HEK293 (cell line): ENCODE measurements around the gene COP1.

Source experiments
- CTCF ChIA-PET: fragments of 350-600 bp; formaldehyde crosslinking; extraction: SDS; loops from one replicate; lab custom pipeline; 2021; ENCODE audit warnings: antibody characterized with exemption; lab: Yijun Ruan, JAX
- POLR2A ChIA-PET: fragments of 300-600 bp; formaldehyde crosslinking; extraction: SDS; loops from one replicate; lab custom pipeline; 2020; ENCODE audit warnings: antibody characterized with exemption, inconsistent platforms; lab: Yijun Ruan, JAX
- H3K27ac ChIP-seq: fragments of 200-500 bp; sonication (Bioruptor generic); 2 replicates; pipeline ENCODE4 v1.5.1; 2014; ENCODE audit warnings: low read depth, low read length, control low read depth, inconsistent platforms; ENCODE audit errors: extremely low read depth
- H3K36me3 ChIP-seq, 2 experiments: fragments of 200-500 bp in 1 of 2; sonication (Bioruptor generic) in 1 of 2; 1 replicate in 1 of 2; 2 replicates in 1 of 2; pipeline ENCODE4 v1.5.1; 2014 to 2017; ENCODE audit warnings: inconsistent platforms in 2 of 2, low read length in 2 of 2; ENCODE audit not compliant: control insufficient read depth in 2 of 2, insufficient read depth in 1 of 2
- H3K4me1 ChIP-seq: fragments of 200-500 bp; sonication (Bioruptor generic); 2 replicates; pipeline ENCODE4 v1.5.1; 2014; ENCODE audit warnings: mild to moderate bottlenecking, low read length, inconsistent platforms; ENCODE audit not compliant: control insufficient read depth, insufficient read depth
- H3K4me3 ChIP-seq: 2 replicates; pipeline ENCODE4 v1.5.1; 2011; ENCODE audit warnings: low read depth, mild to moderate bottlenecking, control low read depth, low read length, moderate library complexity
- H3K9me3 ChIP-seq: fragments of 200-500 bp; sonication (Bioruptor generic); 2 replicates; pipeline ENCODE4 v1.5.1; 2014; ENCODE audit warnings: low read depth, low read length, inconsistent platforms; ENCODE audit not compliant: control insufficient read depth, insufficient read depth
- ELK4 ChIP-seq: IDR thresholded peaks from 2 replicates; pipeline ENCODE4 v1.6.1; 2011; ENCODE audit warnings: mild to moderate bottlenecking, low read depth, low read length, borderline replicate concordance
- GLI2 ChIP-seq: fragments of 450-650 bp; formaldehyde crosslinking; IDR thresholded peaks from 2 replicates; pipeline ENCODE4; 2017; ENCODE audit warnings: missing biosample characterization, missing genetic modification characterization, low read depth, borderline replicate concordance
- HOXA7 ChIP-seq: sonication (generic); formaldehyde crosslinking; IDR thresholded peaks from 2 replicates; pipeline ENCODE4 v1.8.1; 2022; ENCODE audit warnings: missing genetic modification reagents, borderline replicate concordance
- MEIS1 ChIP-seq: sonication (generic); formaldehyde crosslinking; IDR thresholded peaks from 2 replicates; pipeline ENCODE4 v1.8.1; 2022; ENCODE audit warnings: missing genetic modification reagents, mild to moderate bottlenecking, borderline replicate concordance
- PRDM4 ChIP-seq: fragments of 450-650 bp; formaldehyde crosslinking; IDR thresholded peaks from 2 replicates; pipeline ENCODE4 v1.5.1; 2017; ENCODE audit warnings: missing biosample characterization, missing genetic modification characterization
- ZBTB21 ChIP-seq: fragments of 450-650 bp; formaldehyde crosslinking; IDR thresholded peaks from 2 replicates; pipeline ENCODE4 v1.5.1; 2017; ENCODE audit warnings: missing biosample characterization, missing genetic modification characterization
- ZNF112 ChIP-seq: fragments of 450-650 bp; formaldehyde crosslinking; IDR thresholded peaks from 2 replicates; pipeline ENCODE4 v1.5.0; 2017; ENCODE audit warnings: missing biosample characterization, missing genetic modification characterization
- ZNF114 ChIP-seq: fragments of 450-650 bp; formaldehyde crosslinking; IDR thresholded peaks from 2 replicates; pipeline ENCODE4 v1.5.0; 2017; ENCODE audit warnings: missing biosample characterization, missing genetic modification characterization
- ZNF221 ChIP-seq: fragments of 450-650 bp; formaldehyde crosslinking; IDR thresholded peaks from 2 replicates; pipeline ENCODE4 v1.5.1; 2017; ENCODE audit warnings: missing biosample characterization, missing genetic modification characterization, borderline replicate concordance
- ZNF366 ChIP-seq: fragments of 450-650 bp; formaldehyde crosslinking; conservative IDR thresholded peaks from 2 replicates; pipeline ENCODE4 v1.5.1; 2016; ENCODE audit warnings: missing biosample characterization, missing genetic modification characterization
- ZNF664 ChIP-seq: fragments of 450-650 bp; formaldehyde crosslinking; IDR thresholded peaks from 2 replicates; pipeline ENCODE4 v1.5.1; 2016; ENCODE audit warnings: missing biosample characterization, missing genetic modification characterization
- ZNF701 ChIP-seq: fragments of 450-650 bp; formaldehyde crosslinking; IDR thresholded peaks from 2 replicates; pipeline ENCODE4 v1.5.1; 2016; ENCODE audit warnings: missing biosample characterization, missing genetic modification characterization
- ZNF792 ChIP-seq: fragments of 450-650 bp; formaldehyde crosslinking; IDR thresholded peaks from 2 replicates; pipeline ENCODE4 v1.5.1; 2016; ENCODE audit warnings: missing biosample characterization, missing genetic modification characterization
- ZSCAN16 ChIP-seq: fragments of 450-650 bp; formaldehyde crosslinking; IDR thresholded peaks from 2 replicates; pipeline ENCODE4 v1.5.1; 2016; ENCODE audit warnings: missing biosample characterization, missing genetic modification characterization
- TF ChIP-seq, protein P1 (sequence below): fragments of 450-650 bp; formaldehyde crosslinking; conservative IDR thresholded peaks from 2 replicates; pipeline ENCODE4 v1.5.1; 2016; ENCODE audit warnings: low read depth, missing biosample characterization, missing genetic modification characterization
- TF ChIP-seq, protein P2 (sequence below): fragments of 450-650 bp; formaldehyde crosslinking; IDR thresholded peaks from 2 replicates; pipeline ENCODE4 v1.5.1; 2016; ENCODE audit warnings: missing biosample characterization, missing genetic modification characterization

Gene COP1

GRCh38 chr1:176046926-176047325 is 160.2 kb downstream of the COP1 start:
- Histone ChIP-seq H3K4me1 (0 out of 2 replicates have a peak, but pooled peaks cover 5% of the 10 kb centered on the region), H3K4me3 (no peak overlapping the region), H3K36me3 (no peaks in the 10 kb centered on the region; a peak in 1 of 3 replicates), H3K27ac (no peak overlapping the region), H3K9me3 (no peaks in the 10 kb centered on the region)
- ChIA-PET POLR2A (no interaction called here), CTCF (interaction anchor here (0.7 to 0.8 kb wide), 2 partner anchors 70 to 595 kb away, joined by 3 to 4 read pairs; no protein-coding TSS in a partner anchor)
- TF ChIP-seq HOXA7 (CRISPR knock-in tag), result no peak
- TF ChIP-seq ZNF664, result peak; percentile 38; the same call in 1 of the 2 replicates
- TF ChIP-seq ZNF792 (tag by site-specific recombination), result no peak

DNA sequence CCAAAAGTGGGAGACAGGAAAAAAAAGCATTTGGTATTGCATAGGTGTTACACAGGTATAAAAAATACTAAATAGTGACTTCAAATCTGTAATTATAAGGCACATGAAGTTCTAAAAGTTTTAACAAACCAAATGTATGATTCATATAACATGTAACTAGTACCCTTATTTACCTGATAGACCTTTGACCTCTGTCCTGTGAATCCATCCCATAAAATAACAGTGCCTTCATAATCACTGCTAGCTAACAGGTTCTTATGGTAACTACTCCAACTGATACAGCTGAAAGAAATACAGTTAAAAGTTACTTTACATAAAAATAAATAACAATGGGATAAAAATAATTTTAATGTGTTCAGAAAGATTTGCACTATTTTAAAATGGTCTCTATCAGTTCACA is 163.5 kb downstream of the COP1 start:
- H3K36me3 ChIP-seq, result peaks cover 0 to 4% of the 10 kb centered on the region in 2 experiments; a peak in 2 of 3 replicates

More for the DNA sequence above, 163.5 kb downstream of the COP1 start:
- TF ChIP-seq MEIS1 (CRISPR knock-in tag) (no peak), ZSCAN16 (tag by site-specific recombination) (no peak), PRDM4 (tag by site-specific recombination) (no peak), ZNF701 (tag by site-specific recombination) (no peak), ZNF114 (tag by site-specific recombination) (no peak), ZBTB21 (tag by site-specific recombination) (no peak), GLI2 (tag by site-specific recombination) (no peak), ZNF366 (tag by site-specific recombination) (no peak), ELK4 (no peak), ZNF112 (tag by site-specific recombination) (no peak), ZNF221 (tag by site-specific recombination) (no peak)
- TF ChIP-seq, protein P1, sequence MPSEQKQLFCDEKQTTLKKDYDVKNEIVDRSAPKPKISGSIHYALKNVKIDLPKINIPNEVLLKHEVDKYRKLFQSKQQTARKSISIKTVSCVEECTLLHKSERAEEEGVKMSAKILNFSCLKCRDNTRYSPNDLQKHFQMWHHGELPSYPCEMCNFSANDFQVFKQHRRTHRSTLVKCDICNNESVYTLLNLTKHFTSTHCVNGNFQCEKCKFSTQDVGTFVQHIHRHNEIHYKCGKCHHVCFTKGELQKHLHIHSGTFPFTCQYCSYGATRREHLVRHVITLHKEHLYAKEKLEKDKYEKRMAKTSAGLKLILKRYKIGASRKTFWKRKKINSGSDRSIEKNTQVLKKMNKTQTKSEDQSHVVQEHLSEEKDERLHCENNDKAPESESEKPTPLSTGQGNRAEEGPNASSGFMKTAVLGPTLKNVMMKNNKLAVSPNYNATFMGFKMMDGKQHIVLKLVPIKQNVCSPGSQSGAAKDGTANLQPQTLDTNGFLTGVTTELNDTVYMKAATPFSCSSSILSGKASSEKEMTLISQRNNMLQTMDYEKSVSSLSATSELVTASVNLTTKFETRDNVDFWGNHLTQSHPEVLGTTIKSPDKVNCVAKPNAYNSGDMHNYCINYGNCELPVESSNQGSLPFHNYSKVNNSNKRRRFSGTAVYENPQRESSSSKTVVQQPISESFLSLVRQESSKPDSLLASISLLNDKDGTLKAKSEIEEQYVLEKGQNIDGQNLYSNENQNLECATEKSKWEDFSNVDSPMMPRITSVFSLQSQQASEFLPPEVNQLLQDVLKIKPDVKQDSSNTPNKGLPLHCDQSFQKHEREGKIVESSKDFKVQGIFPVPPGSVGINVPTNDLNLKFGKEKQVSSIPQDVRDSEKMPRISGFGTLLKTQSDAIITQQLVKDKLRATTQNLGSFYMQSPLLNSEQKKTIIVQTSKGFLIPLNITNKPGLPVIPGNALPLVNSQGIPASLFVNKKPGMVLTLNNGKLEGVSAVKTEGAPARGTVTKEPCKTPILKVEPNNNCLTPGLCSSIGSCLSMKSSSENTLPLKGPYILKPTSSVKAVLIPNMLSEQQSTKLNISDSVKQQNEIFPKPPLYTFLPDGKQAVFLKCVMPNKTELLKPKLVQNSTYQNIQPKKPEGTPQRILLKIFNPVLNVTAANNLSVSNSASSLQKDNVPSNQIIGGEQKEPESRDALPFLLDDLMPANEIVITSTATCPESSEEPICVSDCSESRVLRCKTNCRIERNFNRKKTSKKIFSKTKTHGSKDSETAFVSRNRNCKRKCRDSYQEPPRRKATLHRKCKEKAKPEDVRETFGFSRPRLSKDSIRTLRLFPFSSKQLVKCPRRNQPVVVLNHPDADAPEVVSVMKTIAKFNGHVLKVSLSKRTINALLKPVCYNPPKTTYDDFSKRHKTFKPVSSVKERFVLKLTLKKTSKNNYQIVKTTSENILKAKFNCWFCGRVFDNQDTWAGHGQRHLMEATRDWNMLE (tag by site-specific recombination), result no peak
- TF ChIP-seq, protein P2, sequence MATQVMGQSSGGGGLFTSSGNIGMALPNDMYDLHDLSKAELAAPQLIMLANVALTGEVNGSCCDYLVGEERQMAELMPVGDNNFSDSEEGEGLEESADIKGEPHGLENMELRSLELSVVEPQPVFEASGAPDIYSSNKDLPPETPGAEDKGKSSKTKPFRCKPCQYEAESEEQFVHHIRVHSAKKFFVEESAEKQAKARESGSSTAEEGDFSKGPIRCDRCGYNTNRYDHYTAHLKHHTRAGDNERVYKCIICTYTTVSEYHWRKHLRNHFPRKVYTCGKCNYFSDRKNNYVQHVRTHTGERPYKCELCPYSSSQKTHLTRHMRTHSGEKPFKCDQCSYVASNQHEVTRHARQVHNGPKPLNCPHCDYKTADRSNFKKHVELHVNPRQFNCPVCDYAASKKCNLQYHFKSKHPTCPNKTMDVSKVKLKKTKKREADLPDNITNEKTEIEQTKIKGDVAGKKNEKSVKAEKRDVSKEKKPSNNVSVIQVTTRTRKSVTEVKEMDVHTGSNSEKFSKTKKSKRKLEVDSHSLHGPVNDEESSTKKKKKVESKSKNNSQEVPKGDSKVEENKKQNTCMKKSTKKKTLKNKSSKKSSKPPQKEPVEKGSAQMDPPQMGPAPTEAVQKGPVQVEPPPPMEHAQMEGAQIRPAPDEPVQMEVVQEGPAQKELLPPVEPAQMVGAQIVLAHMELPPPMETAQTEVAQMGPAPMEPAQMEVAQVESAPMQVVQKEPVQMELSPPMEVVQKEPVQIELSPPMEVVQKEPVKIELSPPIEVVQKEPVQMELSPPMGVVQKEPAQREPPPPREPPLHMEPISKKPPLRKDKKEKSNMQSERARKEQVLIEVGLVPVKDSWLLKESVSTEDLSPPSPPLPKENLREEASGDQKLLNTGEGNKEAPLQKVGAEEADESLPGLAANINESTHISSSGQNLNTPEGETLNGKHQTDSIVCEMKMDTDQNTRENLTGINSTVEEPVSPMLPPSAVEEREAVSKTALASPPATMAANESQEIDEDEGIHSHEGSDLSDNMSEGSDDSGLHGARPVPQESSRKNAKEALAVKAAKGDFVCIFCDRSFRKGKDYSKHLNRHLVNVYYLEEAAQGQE (tag by site-specific recombination), result no peak
- Histone ChIP-seq H3K9me3 (no peaks in the 10 kb centered on the region), H3K4me1 (no peaks in the 10 kb centered on the region), H3K4me3 (no peak overlapping the region), H3K27ac (no peak overlapping the region)
- ChIA-PET CTCF (no interaction called here), POLR2A (no interaction called here)
